ENCODE results near the gene LY6G6F.

The LY6G6F gene

GRCh38 chr6:31739639-31740396 lies 33.2 kb downstream of the LY6G6F start, which contains the start of gene MSH5:
MSH5 (plus strand) TSS chr6:31740005; CDS start chr6:31740467, 462 bp downstream.
- DNase-seq (ENCODE audit: low spot score) = peak; percentile 98

- no peak for DNase-seq (ENCODE audit: low spot score)
These were observed 33.9 kb downstream of the LY6G6F start for GRCh38 chr6:31740397-31741223.

GRCh38 chr6:31741815-31742214 lies 35.1 kb downstream of the LY6G6F start:
- no peak for DNase-seq (ENCODE audit: low spot score)

- no peak for DNase-seq (ENCODE audit: low spot score)
These were observed 36.2 kb downstream of the LY6G6F start for GRCh38 chr6:31742894-31743293.

- DNase-seq (ENCODE audit: low spot score) = no peak
These were observed 37.8 kb downstream of the LY6G6F start for GRCh38 chr6:31744422-31744821.

- no peak for DNase-seq (ENCODE audit: low spot score)
These were observed 42.8 kb downstream of the LY6G6F start for GRCh38 chr6:31749301-31750036.

GRCh38 chr6:31750411-31751022 lies 43.9 kb downstream of the LY6G6F start:
- DNase-seq (ENCODE audit: low spot score) = no peak

GRCh38 chr6:31752739-31753319 lies 46.2 kb downstream of the LY6G6F start:
- no peak for DNase-seq (ENCODE audit: low spot score)

- no peak for DNase-seq (ENCODE audit: low spot score)
These were observed 51.6 kb downstream of the LY6G6F start for GRCh38 chr6:31758281-31758680.

Measured in pons (tissue), 1 donor.